ENCODE results near the gene DPP6.

GRCh38 chr7:154212861-154213260 is 160.7 kb downstream of the DPP6 start:
- TF ChIP-seq CTCF (conservative IDR thresholded peaks at IDR 0.05; ENCODE audit: low read length) = no peak
- TF ChIP-seq EZH2phosphoT487 (IDR thresholded peaks at IDR 0.05; ENCODE audit: borderline replicate concordance) = no peak

All from Loucy (cell line).